SH-SY5Y (cell line): Measurements from ENCODE around the gene PTPRG.

Experiments
- GATA2 ChIP-seq: IDR thresholded peaks from 2 replicates; pipeline ENCODE4 v1.6.1; 2011; ENCODE audit warnings: mild to moderate bottlenecking, low read depth, low read length
- GATA3 ChIP-seq: IDR thresholded peaks from 2 replicates; pipeline ENCODE4 v1.6.1; 2011; ENCODE audit warnings: low read depth, mild to moderate bottlenecking, low read length, moderate library complexity

- TF ChIP-seq GATA3 = no peak
- TF ChIP-seq GATA2 = no peak
Observed at GRCh38 chr3:62019906-62020305, 458.5 kb downstream of the PTPRG start.
